ENCODE data around the gene XPR1.
A peak's percentile ranks its signal among the peaks of the same experiment; 100 is the strongest.

Gene XPR1

GRCh38 chr1:180631766-180632325, at the start of gene XPR1:
Gene XPR1 (plus strand): TSS chr1:180632022. CDS start chr1:180632202, 180 bp downstream.
- DNase-seq: peak; percentile 90

- DNase-seq: no peak
These were observed 47.0 kb upstream of the XPR1 start for GRCh38 chr1:180584869-180585268.

- no peak for DNase-seq
These were observed 45.8 kb upstream of the XPR1 start for GRCh38 chr1:180585994-180586359.

GRCh38 chr1:180586671-180587155, 45.1 kb upstream of the XPR1 start:
- peak; percentile 71 for DNase-seq

- no peak for DNase-seq
These were observed 43.7 kb upstream of the XPR1 start for GRCh38 chr1:180588121-180588520.

- no peak for DNase-seq
These were observed 40.9 kb upstream of the XPR1 start for GRCh38 chr1:180590889-180591288.

- DNase-seq: no peak
These were observed 38.4 kb upstream of the XPR1 start for GRCh38 chr1:180593382-180593781.

- DNase-seq: peak; percentile 63
These were observed 37.1 kb upstream of the XPR1 start for GRCh38 chr1:180594723-180595122.

GRCh38 chr1:180595966-180596365, 35.9 kb upstream of the XPR1 start:
- no peak for DNase-seq

- DNase-seq: no peak
These were observed 34.3 kb upstream of the XPR1 start for GRCh38 chr1:180597520-180597919.

GRCh38 chr1:180598333-180598974, 33.4 kb upstream of the XPR1 start:
- DNase-seq: no peak

- DNase-seq: no peak
These were observed 31.5 kb upstream of the XPR1 start for GRCh38 chr1:180600343-180600742.

GRCh38 chr1:180601512-180601911, 30.3 kb upstream of the XPR1 start:
- no peak for DNase-seq

GRCh38 chr1:180603223-180603849, 28.5 kb upstream of the XPR1 start:
- no peak for DNase-seq

GRCh38 chr1:180603850-180604226, 28.0 kb upstream of the XPR1 start:
- no peak for DNase-seq

GRCh38 chr1:180606155-180606554, 25.7 kb upstream of the XPR1 start:
- no peak for DNase-seq

GRCh38 chr1:180609643-180610555, 21.9 kb upstream of the XPR1 start:
- DNase-seq: no peak

GRCh38 chr1:180610556-180611015, 21.2 kb upstream of the XPR1 start:
- no peak for DNase-seq

- no peak for DNase-seq
These were observed 20.5 kb upstream of the XPR1 start for GRCh38 chr1:180611016-180611930.

- no peak for DNase-seq
These were observed 19.2 kb upstream of the XPR1 start for GRCh38 chr1:180612632-180613031.

- no peak for DNase-seq
These were observed 17.1 kb upstream of the XPR1 start for GRCh38 chr1:180614730-180615129.
